HepG2 (cell line): ENCODE measurements around the gene ZNF3. TPM values are rescaled to one million over a fixed set of nuclear protein-coding genes. Genes with fewer than 3 reads are reported as not detected.

Experiments
- CBFB ChIP-seq: sonication (generic); formaldehyde crosslinking; IDR thresholded peaks from 2 replicates; pipeline ENCODE4 v1.4.0; 2020; ENCODE audit warnings: missing genetic modification reagents
- CC2D1A ChIP-seq: sonication (generic); formaldehyde crosslinking; IDR thresholded peaks from 2 replicates; pipeline ENCODE4 v1.8.1; 2023; ENCODE audit warnings: mild to moderate bottlenecking, missing genetic modification reagents
- DNMT3B ChIP-seq: conservative IDR thresholded peaks from 2 replicates; pipeline ENCODE4 v1.6.1; 2016; ENCODE audit warnings: missing biosample characterization, control low read depth
- DPF2 ChIP-seq: sonication (generic); formaldehyde crosslinking; IDR thresholded peaks from 2 replicates; pipeline ENCODE4 v1.4.0; 2020; ENCODE audit warnings: mild to moderate bottlenecking, low read depth, missing genetic modification reagents, borderline replicate concordance
- JUN ChIP-seq: sonication (generic); formaldehyde crosslinking; IDR thresholded peaks from 2 replicates; pipeline ENCODE4 v1.4.0; 2020; ENCODE audit warnings: mild to moderate bottlenecking, missing genetic modification reagents
- SRF ChIP-seq: IDR thresholded peaks from 2 replicates; pipeline ENCODE4 v1.6.1; 2011; ENCODE audit warnings: mild to moderate bottlenecking, low read depth, low read length, moderate library complexity
- SRY ChIP-seq: sonication (generic); formaldehyde crosslinking; IDR thresholded peaks from 2 replicates; pipeline ENCODE4 v1.8.0; 2022; ENCODE audit warnings: mild to moderate bottlenecking, missing genetic modification reagents
- TMF1 ChIP-seq: sonication (generic); formaldehyde crosslinking; IDR thresholded peaks from 2 replicates; pipeline ENCODE4 v1.8.1; 2022; ENCODE audit warnings: low read depth, missing genetic modification reagents
- U2AF2 ChIP-seq: fragments of 200-400 bp; formaldehyde crosslinking; IDR thresholded peaks from 2 replicates; pipeline ENCODE4 v1.6.1; 2017; ENCODE audit warnings: low read depth, mild to moderate bottlenecking, low read length
- ZMYM3 ChIP-seq: sonication (generic); formaldehyde crosslinking; IDR thresholded peaks from 2 replicates; pipeline ENCODE4 v1.5.1; 2020; ENCODE audit warnings: mild to moderate bottlenecking, missing genetic modification reagents
- ZNF143 ChIP-seq: sonication (generic); formaldehyde crosslinking; IDR thresholded peaks from 2 replicates; pipeline ENCODE4 v1.4.0; 2020; ENCODE audit warnings: missing genetic modification reagents
- ZNF615 ChIP-seq: sonication (generic); formaldehyde crosslinking; IDR thresholded peaks from 2 replicates; pipeline ENCODE4 v1.5.0; 2020; ENCODE audit warnings: mild to moderate bottlenecking, missing genetic modification reagents, borderline replicate concordance
- polyA plus RNA-seq, 8 experiments: library from polyadenylated mRNA; depleted of rRNA in 3 of 8; stranded (reverse) in 7 of 8; unstranded in 1 of 8; fragments of >200 nt; fragmentation: Illumina TruSeq in 4 of 8; extraction: Trizol in 4 of 8; gene quantifications; 2 replicates each; pipeline versions ENCODE4 v1.2.1 to v1.2.3, GENCODE V29; 2011 to 2016; ENCODE audit warnings: low read depth in 4 of 8, missing spikeins in 1 of 8, mixed read lengths in 1 of 8; ENCODE audit not compliant: insufficient read depth in 1 of 8
- total RNA-seq, 5 experiments: library from RNA; depleted of rRNA; stranded (reverse); fragments of >200 nt; fragmentation: Illumina TruSeq; extraction: Trizol; gene quantifications; 2 replicates each; pipeline ENCODE4 v1.2.3, GENCODE V29; 2016; ENCODE audit warnings: low read depth in 1 of 5
- TF ChIP-seq, protein P1 (sequence below): sonication (generic); formaldehyde crosslinking; IDR thresholded peaks from 2 replicates; pipeline ENCODE4 v1.4.0; 2020; ENCODE audit warnings: missing genetic modification reagents, mild to moderate bottlenecking, borderline replicate concordance
- TF ChIP-seq, protein P2 (sequence below): fragments of 450-650 bp; IDR thresholded peaks from 2 replicates; pipeline ENCODE4 v1.6.1; 2017; ENCODE audit warnings: mild to moderate bottlenecking
- TF ChIP-seq, protein P3 (sequence below): sonication (generic); formaldehyde crosslinking; IDR thresholded peaks from 2 replicates; pipeline ENCODE4 v1.4.0; 2020; ENCODE audit warnings: mild to moderate bottlenecking, missing genetic modification reagents
- TF ChIP-seq, protein P4 (sequence below): conservative IDR thresholded peaks from 2 replicates; pipeline ENCODE4 v1.6.1; 2018; ENCODE audit warnings: missing genetic modification reagents
- TF ChIP-seq, protein P5 (sequence below): sonication (generic); formaldehyde crosslinking; IDR thresholded peaks from 2 replicates; pipeline ENCODE4 v1.8.1; 2023; ENCODE audit warnings: missing genetic modification reagents, mild to moderate bottlenecking, borderline replicate concordance
- TF ChIP-seq, protein P6 (sequence below), 2 experiments: sonication (generic) in 1 of 2; formaldehyde crosslinking in 1 of 2; IDR thresholded peaks; 2 replicates each; pipeline versions ENCODE4 v1.4.0 to v1.6.1; 2016 to 2020; ENCODE audit warnings: borderline replicate concordance in 1 of 2, low read depth in 1 of 2, mild to moderate bottlenecking in 1 of 2, missing genetic modification reagents in 1 of 2

ZNF3 gene
- total and polyA plus RNA-seq, 2 of the 13 experiments (the other 11 are each of a cell fraction or from before 2014, with no cell fraction given): 33.7 to 56.9 TPM

DNA sequence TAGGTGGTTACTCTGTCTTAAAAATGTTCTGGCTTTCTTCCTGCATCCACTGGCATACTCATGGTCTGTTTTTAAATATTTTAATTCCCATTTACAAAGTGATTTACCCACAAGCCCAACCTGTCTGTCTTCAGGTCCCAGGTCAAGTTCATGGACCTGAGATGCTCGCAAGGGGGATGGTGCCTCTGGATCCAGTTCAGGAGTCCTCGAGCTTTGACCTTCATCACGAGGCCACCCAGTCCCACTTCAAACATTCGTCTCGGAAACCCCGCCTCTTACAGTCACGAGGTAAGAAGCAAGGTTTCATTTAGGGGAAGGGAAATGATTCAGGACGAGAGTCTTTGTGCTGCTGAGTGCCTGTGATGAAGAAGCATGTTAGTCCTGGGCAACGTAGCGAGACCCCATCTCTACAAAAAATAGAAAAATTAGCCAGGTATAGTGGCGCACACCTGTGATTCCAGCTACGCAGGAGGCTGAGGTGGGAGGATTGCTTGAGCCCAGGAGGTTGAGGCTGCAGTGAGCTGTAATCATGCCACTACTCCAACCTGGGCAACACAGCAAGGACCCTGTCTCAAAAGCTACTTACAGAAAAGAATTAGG lies 57.4 kb downstream of the ZNF3 start (continued):
- TF ChIP-seq, protein P1, sequence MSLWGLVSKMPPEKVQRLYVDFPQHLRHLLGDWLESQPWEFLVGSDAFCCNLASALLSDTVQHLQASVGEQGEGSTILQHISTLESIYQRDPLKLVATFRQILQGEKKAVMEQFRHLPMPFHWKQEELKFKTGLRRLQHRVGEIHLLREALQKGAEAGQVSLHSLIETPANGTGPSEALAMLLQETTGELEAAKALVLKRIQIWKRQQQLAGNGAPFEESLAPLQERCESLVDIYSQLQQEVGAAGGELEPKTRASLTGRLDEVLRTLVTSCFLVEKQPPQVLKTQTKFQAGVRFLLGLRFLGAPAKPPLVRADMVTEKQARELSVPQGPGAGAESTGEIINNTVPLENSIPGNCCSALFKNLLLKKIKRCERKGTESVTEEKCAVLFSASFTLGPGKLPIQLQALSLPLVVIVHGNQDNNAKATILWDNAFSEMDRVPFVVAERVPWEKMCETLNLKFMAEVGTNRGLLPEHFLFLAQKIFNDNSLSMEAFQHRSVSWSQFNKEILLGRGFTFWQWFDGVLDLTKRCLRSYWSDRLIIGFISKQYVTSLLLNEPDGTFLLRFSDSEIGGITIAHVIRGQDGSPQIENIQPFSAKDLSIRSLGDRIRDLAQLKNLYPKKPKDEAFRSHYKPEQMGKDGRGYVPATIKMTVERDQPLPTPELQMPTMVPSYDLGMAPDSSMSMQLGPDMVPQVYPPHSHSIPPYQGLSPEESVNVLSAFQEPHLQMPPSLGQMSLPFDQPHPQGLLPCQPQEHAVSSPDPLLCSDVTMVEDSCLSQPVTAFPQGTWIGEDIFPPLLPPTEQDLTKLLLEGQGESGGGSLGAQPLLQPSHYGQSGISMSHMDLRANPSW (CRISPR knock-in tag): no peak
- no peak for TF ChIP-seq JUN (CRISPR knock-in tag)
- TF ChIP-seq, protein P2, sequence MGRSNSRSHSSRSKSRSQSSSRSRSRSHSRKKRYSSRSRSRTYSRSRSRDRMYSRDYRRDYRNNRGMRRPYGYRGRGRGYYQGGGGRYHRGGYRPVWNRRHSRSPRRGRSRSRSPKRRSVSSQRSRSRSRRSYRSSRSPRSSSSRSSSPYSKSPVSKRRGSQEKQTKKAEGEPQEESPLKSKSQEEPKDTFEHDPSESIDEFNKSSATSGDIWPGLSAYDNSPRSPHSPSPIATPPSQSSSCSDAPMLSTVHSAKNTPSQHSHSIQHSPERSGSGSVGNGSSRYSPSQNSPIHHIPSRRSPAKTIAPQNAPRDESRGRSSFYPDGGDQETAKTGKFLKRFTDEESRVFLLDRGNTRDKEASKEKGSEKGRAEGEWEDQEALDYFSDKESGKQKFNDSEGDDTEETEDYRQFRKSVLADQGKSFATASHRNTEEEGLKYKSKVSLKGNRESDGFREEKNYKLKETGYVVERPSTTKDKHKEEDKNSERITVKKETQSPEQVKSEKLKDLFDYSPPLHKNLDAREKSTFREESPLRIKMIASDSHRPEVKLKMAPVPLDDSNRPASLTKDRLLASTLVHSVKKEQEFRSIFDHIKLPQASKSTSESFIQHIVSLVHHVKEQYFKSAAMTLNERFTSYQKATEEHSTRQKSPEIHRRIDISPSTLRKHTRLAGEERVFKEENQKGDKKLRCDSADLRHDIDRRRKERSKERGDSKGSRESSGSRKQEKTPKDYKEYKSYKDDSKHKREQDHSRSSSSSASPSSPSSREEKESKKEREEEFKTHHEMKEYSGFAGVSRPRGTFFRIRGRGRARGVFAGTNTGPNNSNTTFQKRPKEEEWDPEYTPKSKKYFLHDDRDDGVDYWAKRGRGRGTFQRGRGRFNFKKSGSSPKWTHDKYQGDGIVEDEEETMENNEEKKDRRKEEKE: no peak
- no peak for TF ChIP-seq DPF2 (CRISPR knock-in tag)
- peak; percentile 36; the same call in 1 of the 2 replicates for TF ChIP-seq ZNF143
- TF ChIP-seq, protein P3, sequence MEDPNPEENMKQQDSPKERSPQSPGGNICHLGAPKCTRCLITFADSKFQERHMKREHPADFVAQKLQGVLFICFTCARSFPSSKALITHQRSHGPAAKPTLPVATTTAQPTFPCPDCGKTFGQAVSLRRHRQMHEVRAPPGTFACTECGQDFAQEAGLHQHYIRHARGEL (CRISPR knock-in tag): no peak
- no peak for TF ChIP-seq DNMT3B (CRISPR knock-in tag)
- TF ChIP-seq ZNF615 (CRISPR knock-in tag): no peak
- TF ChIP-seq TMF1 (CRISPR knock-in tag): 0 out of 2 replicates have a peak, but pooled peaks have one; percentile 37
- TF ChIP-seq, protein P4, sequence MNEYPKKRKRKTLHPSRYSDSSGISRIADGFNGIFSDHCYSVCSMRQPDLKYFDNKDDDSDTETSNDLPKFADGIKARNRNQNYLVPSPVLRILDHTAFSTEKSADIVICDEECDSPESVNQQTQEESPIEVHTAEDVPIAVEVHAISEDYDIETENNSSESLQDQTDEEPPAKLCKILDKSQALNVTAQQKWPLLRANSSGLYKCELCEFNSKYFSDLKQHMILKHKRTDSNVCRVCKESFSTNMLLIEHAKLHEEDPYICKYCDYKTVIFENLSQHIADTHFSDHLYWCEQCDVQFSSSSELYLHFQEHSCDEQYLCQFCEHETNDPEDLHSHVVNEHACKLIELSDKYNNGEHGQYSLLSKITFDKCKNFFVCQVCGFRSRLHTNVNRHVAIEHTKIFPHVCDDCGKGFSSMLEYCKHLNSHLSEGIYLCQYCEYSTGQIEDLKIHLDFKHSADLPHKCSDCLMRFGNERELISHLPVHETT (CRISPR knock-in tag): no peak
- TF ChIP-seq CBFB (CRISPR knock-in tag): 0 out of 2 replicates have a peak, but pooled peaks have one; percentile 18
- TF ChIP-seq U2AF2: no peak
- peak; percentile 80 for TF ChIP-seq ZMYM3 (CRISPR knock-in tag)
- TF ChIP-seq, protein P5, sequence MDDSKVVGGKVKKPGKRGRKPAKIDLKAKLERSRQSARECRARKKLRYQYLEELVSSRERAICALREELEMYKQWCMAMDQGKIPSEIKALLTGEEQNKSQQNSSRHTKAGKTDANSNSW (CRISPR knock-in tag): no peak
- no peak for TF ChIP-seq SRF
- TF ChIP-seq SRY (CRISPR knock-in tag): no peak
- TF ChIP-seq CC2D1A: no peak
- TF ChIP-seq, protein P6, sequence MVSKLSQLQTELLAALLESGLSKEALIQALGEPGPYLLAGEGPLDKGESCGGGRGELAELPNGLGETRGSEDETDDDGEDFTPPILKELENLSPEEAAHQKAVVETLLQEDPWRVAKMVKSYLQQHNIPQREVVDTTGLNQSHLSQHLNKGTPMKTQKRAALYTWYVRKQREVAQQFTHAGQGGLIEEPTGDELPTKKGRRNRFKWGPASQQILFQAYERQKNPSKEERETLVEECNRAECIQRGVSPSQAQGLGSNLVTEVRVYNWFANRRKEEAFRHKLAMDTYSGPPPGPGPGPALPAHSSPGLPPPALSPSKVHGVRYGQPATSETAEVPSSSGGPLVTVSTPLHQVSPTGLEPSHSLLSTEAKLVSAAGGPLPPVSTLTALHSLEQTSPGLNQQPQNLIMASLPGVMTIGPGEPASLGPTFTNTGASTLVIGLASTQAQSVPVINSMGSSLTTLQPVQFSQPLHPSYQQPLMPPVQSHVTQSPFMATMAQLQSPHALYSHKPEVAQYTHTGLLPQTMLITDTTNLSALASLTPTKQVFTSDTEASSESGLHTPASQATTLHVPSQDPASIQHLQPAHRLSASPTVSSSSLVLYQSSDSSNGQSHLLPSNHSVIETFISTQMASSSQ (IDR thresholded peaks at IDR 0.05; ENCODE audit: low read depth): no peak
- TF ChIP-seq, protein P6 (CRISPR knock-in tag; IDR thresholded peaks at IDR 0.05; ENCODE audit: borderline replicate concordance): no peak
